Measurements from ENCODE around the gene SANBR.
"Not testable (repeated sequence)": the region's sequence is repeated elsewhere in the genome, so short reads cannot be mapped to it uniquely, and the experiment has no call there.

SANBR gene

GRCh38 chr2:61065714-61066709 is at the start of gene SANBR:
TSS of gene SANBR (plus strand) at chr2:61065871. CDS start at chr2:61070351, 4,480 bp downstream.
- DNase-seq, result no peak

- no peak for DNase-seq
Measured at GRCh38 chr2:61015976-61016375, 49.7 kb upstream of the SANBR start.

DNA sequence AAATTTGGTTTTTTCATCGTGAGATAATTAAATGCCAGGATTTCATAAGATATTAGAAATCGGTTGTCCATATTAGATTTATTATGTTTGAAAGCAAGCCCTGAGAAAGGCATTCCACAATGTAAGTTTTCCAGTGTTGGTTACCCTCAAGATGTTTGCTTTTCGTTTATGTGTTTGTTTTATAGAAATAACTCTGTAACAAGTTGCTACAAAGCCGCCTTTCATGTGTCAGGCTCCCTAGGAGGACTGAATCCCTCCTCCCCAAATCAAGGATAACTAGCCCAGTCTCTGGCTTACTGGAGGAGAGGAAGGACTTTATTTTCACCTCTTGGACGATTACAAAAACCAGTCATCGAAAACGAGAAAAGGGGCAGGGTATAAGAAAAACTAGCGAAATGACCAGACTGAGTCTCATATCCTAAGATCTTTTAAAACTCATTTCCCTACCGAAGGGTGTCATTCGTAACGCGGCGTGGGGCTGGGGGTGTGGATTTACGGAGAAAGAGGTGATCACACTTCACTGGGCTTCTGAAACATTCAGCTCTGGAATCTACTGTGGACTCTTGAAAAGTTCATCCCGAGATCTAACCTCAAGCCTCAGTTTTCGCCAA is 49.2 kb upstream of the SANBR start:
- DNase-seq, result no peak

- DNase-seq, result peak; percentile 73
Measured at GRCh38 chr2:61017003-61017555, 48.6 kb upstream of the SANBR start.

DNA sequence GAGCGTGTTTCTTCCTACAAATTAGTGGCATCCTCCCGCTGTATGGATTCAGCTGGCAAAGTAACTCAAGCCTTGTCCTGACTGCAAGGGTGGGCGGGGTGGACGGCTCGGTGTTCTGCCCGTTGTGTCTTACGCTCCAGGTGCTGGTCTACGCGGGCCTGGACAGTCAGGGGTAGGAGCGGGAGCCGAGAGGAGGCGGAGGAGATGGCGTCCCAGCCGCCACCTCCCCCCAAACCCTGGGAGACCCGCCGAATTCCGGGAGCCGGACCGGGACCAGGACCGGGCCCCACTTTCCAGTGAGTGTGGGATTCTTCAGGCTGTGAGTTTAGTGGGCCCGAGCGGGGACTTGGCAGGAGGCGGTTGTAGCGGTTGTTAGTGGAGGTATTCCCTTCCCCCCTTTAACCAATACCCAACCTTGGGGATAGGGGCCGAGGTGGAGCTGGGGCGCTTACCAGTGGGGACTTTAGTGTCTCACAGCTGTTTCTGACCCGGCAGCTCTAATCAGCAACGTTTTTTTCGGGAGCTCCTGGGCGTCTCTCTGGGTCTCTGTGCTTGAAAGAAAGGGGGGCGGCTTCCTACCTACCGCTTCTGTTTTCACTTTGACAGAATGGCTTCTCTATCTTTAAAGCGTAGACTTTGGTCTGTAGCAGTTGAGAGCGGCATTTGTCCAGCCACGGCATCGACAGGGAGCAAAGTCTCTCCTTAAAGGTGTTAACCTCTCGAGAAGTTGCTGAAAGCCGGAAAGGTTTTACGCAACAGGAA is 47.9 kb upstream of the SANBR start, which contains the start of the genes PEX13 and PUS10:
Gene PEX13, plus strand, starts transcription at position 165 of the 762 bp plus-strand sequence. Its CDS starts 40 bp downstream, at position 205.
Gene PUS10, minus strand, starts transcription at position 700 of the 762 bp plus-strand sequence. CDS start 6,365 bp downstream, outside the sequence.
- peak; percentile 73 for DNase-seq

- DNase-seq, result no peak
Measured at GRCh38 chr2:61018318-61018755, 47.3 kb upstream of the SANBR start.

GRCh38 chr2:61018798-61019197 is 46.9 kb upstream of the SANBR start:
- DNase-seq, result no peak

DNA sequence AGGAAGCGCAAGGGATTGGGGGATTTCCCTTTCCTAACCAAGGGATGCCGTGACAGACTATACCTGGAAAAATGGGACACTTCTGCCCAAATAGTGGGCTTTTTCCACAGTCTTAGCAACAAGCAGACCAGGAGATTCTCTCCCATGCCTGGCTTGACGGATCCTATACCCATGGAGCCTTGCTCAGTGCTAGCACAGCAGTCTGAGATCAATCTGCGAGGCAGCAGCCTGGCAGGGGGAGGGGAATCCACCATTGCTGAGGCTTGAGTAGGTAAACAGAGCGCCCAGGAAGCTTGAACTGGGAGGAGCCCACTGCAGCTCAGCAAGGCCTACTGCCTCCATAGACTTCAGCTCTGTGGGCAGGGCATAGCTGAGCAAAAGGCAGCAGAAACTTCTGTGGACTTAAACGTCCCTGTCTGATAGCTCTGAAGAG is 44.4 kb upstream of the SANBR start:
- no peak for DNase-seq

DNA sequence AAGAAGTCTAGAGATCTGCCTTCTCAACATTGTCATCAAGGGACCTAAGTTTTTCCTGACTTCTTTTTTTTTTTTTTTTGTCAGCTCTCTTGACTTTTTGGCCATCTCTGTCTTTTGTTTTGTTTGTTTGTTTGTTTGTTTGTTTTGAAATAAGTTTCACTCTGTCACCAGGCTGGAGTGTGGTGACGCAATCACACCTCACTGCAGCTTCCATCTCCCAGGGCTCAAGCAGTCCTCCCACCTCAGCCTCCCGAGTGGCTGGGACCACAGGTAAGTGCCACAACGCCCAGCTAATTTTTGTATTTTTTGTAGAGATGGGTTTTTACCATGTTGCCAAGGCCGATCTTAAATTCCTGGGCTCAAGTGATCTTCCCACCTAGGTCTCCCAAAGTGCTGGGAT is 42.0 kb upstream of the SANBR start:
- DNase-seq, result no peak

DNA sequence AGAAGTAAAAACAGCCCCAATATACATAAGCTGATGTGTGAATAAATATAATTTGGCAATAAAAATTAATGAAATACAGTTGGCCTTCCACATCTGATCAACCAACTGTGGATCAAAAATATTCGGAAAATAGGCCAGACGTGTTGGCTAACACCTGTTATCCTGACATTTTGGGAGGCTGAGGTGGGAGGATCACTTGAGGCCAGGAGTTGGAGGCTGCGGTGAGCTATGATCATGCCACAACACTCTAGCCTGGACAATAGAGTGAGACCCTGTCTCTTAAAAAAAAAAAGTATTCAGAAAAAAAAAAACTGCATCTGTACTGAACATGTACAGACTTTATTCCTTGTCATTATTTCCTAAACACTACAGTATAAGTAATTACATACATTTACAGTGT is 36.1 kb upstream of the SANBR start:
- DNase-seq, result no peak

GRCh38 chr2:61034592-61034991 is 31.1 kb upstream of the SANBR start:
- not testable (repeated sequence) for DNase-seq

GRCh38 chr2:61036643-61037042 is 29.0 kb upstream of the SANBR start:
- DNase-seq, result not testable (repeated sequence)

- no peak for DNase-seq
Measured at GRCh38 chr2:61042807-61043206, 22.9 kb upstream of the SANBR start.

DNA sequence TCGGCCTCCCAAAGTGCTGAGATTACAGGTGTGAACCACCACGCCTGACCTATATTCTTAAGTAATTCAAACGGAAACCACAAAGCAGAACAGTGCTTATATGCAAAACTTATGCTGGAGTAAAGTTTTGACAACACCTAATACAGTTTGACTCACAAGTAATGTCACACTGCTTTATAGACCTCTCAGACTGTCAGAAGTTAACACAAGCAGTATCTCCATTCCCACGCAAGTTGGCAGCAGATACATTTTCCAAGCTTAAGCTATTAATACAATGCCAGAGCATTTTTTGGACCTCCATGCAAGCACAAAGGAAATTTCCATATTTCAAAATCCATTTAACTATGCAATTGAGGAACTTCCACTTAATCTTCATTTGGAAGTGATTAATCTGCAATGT is 21.0 kb upstream of the SANBR start:
- DNase-seq, result no peak

GRCh38 chr2:61045226-61045625 is 20.4 kb upstream of the SANBR start:
- DNase-seq, result no peak

DNA sequence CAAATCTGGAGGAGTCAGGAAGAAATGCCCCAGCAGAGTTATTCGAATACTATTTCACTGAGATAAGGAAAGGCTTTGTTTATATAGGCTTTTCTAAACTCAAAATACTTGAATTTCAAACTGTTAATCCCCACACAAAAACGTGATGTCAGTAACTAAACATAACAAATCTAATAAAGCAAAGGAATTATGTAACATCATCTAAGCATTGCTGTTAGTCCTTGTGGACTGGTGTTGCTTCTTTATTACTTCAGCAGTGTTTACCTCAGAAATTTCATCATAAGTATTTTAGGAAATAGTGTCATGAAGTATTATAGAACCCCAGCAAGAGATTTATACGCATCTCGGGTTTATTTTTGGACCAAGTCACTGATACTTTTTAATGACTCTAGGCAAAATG is 19.7 kb upstream of the SANBR start:
- no peak for DNase-seq

GRCh38 chr2:61055557-61055956 is 10.1 kb upstream of the SANBR start:
- no peak for DNase-seq

GRCh38 chr2:61057562-61057961 is 8.1 kb upstream of the SANBR start:
- DNase-seq, result no peak

- DNase-seq, result no peak
Measured at GRCh38 chr2:61059382-61059781, 6.3 kb upstream of the SANBR start.

GRCh38 chr2:61074100-61074499 is 8.4 kb downstream of the SANBR start:
- no peak for DNase-seq

DNA sequence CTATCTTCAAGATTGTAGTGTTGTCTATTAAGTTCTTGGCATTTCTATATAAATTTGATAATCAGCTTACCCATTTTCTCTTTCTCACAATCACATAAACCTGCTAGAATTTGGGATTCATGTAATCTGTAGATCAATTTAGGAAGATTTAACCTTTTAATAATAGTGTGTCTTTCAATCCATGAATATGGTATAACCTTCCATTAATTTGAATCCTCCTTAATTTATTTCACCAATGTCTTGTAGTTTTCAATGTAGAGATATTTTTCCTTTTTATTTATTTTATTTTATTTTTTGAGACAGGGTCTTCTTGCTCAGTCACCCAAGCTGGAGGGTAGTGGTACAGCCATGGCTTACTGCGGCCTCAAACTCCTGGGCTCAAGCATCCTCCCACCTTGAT is 20.2 kb downstream of the SANBR start:
- no peak for DNase-seq

DNA sequence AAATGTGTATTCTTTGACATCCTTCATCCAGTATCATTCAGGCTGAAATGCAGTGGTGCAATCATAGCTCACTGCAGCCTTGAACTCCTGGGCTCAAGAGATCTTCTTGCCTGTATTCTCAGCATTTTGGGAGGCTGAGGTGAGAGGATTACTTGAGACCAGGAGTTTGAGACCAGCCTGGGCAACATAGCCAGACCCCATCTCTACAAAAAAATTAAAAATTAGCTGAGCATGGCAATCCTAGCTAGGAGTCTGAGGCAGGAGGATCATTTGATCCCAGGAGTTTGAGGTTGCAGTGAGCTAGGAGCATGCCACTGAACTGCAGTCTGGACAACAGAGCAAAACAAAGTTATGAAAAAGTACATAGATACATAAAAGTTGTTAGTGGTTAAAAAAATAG is 24.1 kb downstream of the SANBR start:
- no peak for DNase-seq
